Measurements from ENCODE around the gene OGA. TPM values are rescaled to one million over a fixed set of nuclear protein-coding genes. Genes with fewer than 3 reads are reported as not detected.

OGA gene
- total and polyA plus RNA-seq, 2 donors (not counting 3 experiments of a cell fraction or from before 2014, with no cell fraction given), result 30.8 to 118 TPM

DNA sequence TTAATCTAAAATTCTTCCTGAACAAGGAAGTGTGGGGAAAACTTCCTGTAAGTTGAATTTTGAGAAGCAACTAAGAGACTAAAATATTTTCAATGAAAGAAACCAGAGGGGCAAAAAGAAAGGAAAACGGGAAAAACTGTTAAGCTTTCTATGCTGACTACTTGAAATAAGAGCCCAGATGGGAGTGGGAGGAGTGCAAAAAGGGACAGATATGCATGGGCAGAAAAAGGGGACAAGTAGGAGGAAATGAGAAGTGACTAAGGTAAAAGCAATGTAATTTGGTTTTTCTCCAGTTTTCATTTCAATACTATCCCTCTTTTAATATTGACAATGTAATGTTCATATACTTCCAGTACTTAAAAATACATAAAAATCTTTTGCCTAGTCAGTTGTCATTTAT lies 11.1 kb downstream of the OGA start:
- H3K9me3 ChIP-seq (replicated peaks; ENCODE audit: control insufficient read depth, insufficient read depth, low read length), result no peaks in the 10 kb centered on the region
- peaks cover 7% of the 10 kb centered on the region for H4K20me1 ChIP-seq (replicated peaks; ENCODE audit: control insufficient read depth, extremely low read depth, insufficient read depth, low read length)
- H3K9ac ChIP-seq (replicated peaks; ENCODE audit: extremely low read depth, insufficient read depth, low read length), result no peak overlapping the region
- intact Hi-C loops (cut with micrococcal nuclease), result no loop called here
- dilution Hi-C loops (cut with MboI; ENCODE audit: extremely low pct_ligation_motif_present, low sequenced_read_pairs), result no loop called here
- no peaks in the 10 kb centered on the region for H3K27me3 ChIP-seq (ENCODE audit: control insufficient read depth in 2 of 2, insufficient read depth in 2 of 2, low read length in 2 of 2)
- no peak for TF ChIP-seq JUN (IDR thresholded peaks at IDR 0.05; ENCODE audit: borderline replicate concordance, insufficient read depth, insufficient read length, low read depth)
- no peak for TF ChIP-seq EZH2 (IDR thresholded peaks at IDR 0.05; ENCODE audit: borderline replicate concordance, low read depth, low read length, severe bottlenecking)
- no peak for TF ChIP-seq MYC (IDR thresholded peaks at IDR 0.05; ENCODE audit: low read depth, low read length)
- TF ChIP-seq POLR2A (IDR thresholded peaks at IDR 0.05; ENCODE audit: low read depth, low read length), result no peak
- no peak for TF ChIP-seq POLR2AphosphoS5 (IDR thresholded peaks at IDR 0.05; ENCODE audit: insufficient read depth, low read depth, low read length)
- TF ChIP-seq, protein P1, sequence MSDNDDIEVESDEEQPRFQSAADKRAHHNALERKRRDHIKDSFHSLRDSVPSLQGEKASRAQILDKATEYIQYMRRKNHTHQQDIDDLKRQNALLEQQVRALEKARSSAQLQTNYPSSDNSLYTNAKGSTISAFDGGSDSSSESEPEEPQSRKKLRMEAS (IDR thresholded peaks at IDR 0.05; ENCODE audit: insufficient read depth, insufficient read length), result no peak
- TF ChIP-seq, protein P2, sequence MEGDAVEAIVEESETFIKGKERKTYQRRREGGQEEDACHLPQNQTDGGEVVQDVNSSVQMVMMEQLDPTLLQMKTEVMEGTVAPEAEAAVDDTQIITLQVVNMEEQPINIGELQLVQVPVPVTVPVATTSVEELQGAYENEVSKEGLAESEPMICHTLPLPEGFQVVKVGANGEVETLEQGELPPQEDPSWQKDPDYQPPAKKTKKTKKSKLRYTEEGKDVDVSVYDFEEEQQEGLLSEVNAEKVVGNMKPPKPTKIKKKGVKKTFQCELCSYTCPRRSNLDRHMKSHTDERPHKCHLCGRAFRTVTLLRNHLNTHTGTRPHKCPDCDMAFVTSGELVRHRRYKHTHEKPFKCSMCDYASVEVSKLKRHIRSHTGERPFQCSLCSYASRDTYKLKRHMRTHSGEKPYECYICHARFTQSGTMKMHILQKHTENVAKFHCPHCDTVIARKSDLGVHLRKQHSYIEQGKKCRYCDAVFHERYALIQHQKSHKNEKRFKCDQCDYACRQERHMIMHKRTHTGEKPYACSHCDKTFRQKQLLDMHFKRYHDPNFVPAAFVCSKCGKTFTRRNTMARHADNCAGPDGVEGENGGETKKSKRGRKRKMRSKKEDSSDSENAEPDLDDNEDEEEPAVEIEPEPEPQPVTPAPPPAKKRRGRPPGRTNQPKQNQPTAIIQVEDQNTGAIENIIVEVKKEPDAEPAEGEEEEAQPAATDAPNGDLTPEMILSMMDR (IDR thresholded peaks at IDR 0.05; ENCODE audit: extremely low read depth in 1 of 2, insufficient read depth in 1 of 2, low read depth in 1 of 2, low read length in 2 of 2), result no peak
- TF ChIP-seq GATA2 (IDR thresholded peaks at IDR 0.05; ENCODE audit: insufficient read depth, insufficient read length, low read depth, low read length), result no peak
- no peak for TF ChIP-seq FOS (IDR thresholded peaks at IDR 0.05; ENCODE audit: borderline replicate concordance, insufficient read depth, low read length)
- peaks cover 16 to 29% of the 10 kb centered on the region in 2 experiments for H3K36me3 ChIP-seq (ENCODE audit: control insufficient read depth in 2 of 2, extremely low read depth in 1 of 2, insufficient read depth in 2 of 2, low read length in 2 of 2)
- no peak overlapping the region for H3K4me3 ChIP-seq (replicated peaks in 1 of 3; ENCODE audit: insufficient read depth in 1 of 3, low read depth in 1 of 3, low read length in 3 of 3)
- H3K79me2 ChIP-seq (ENCODE audit: control insufficient read depth, insufficient read depth, low read length), result peaks cover 49% of the 10 kb centered on the region
- no peak overlapping the region for H3K4me2 ChIP-seq (ENCODE audit: insufficient read depth, low read length)
- BruUV-seq (replicated peaks), result no TSS peak
- FAIRE-seq (no peak), DNase-seq (ENCODE audit: low read depth, low spot score) (no peak)
- H2AFZ ChIP-seq (ENCODE audit: low read depth, low read length), result no peak overlapping the region
- ChIA-PET CTCF (interaction anchor here (0.6 to 1.2 kb wide), 2 partner anchors 26 to 593 kb away, joined by 3 read pairs; no protein-coding TSS in a partner anchor), POLR2A (no interaction called here)
- no peak overlapping the region for H3K27ac ChIP-seq (ENCODE audit: insufficient read depth, low read depth, low read length)
- peaks cover 2% of the 10 kb centered on the region for H3K9me1 ChIP-seq (replicated peaks; ENCODE audit: control insufficient read depth, extremely low read depth, insufficient read depth, low read length)
- no peaks in the 10 kb centered on the region for H3K4me1 ChIP-seq (ENCODE audit: control insufficient read depth, extremely low read depth, insufficient read depth, low read length)
